Activated gamma-delta T cell treated with Interleukin-2 at 50 U/mL for 16 hours (primary cell): ENCODE data around the gene SRRM2.

Experiments
- DNase-seq: peaks from one replicate; pipeline ENCODE4 v3.0.0-alpha.2; 2020

SRRM2 gene

DNA sequence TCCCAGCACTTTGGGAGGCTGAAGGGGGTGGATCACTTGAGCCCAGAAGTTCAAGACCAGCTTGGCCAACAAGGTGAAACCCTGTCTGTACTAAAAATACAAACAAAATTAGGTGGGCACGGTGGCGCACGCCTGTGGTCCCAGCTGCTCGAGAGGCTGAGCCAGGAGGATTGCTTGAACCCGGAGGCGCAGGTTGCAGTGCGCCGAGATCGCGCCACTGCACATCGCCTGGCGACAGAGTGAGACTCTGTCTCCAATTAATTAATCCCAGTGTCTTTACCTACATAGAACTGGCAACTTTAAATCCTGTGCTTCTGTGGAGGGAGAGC lies 26.2 kb downstream of the SRRM2 start:
- no peak for DNase-seq

DNA sequence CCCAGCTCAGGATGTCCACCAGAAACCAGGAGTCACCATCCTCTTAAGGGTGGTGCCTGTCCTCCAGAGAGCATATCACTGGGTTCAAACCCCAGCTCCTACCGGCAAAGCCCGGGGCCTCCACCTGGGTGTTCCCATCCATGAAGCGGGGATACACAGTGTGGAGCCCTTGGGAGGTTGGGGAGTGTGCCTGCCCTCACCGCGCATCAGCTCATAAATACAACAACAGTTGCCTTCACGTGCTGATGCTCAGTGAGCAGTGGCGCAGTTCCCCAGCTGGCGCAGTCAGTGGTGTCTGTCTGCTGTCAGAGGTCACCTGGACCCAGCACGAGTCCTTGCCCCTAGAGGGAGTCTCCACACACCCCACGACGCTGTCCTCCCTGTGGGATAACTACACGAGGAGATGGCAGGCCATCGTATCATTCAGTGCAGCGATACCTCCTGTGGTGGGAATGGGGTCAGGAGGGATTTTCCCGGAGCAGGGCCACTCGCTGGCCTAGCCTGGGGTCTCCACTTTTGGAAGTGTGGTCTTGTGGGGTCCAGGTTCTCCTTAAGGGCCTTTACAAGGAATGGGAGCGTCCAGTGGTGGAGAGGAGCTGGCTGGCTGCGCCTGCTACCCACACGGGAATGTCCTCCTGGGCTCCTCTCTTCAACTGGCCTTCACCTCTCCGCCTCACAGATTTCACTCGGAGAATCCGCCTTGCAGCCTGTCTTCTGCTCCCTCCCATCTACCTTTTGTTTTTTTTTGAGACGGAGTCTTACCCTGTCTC lies 26.9 kb downstream of the SRRM2 start:
- no peak for DNase-seq

DNA sequence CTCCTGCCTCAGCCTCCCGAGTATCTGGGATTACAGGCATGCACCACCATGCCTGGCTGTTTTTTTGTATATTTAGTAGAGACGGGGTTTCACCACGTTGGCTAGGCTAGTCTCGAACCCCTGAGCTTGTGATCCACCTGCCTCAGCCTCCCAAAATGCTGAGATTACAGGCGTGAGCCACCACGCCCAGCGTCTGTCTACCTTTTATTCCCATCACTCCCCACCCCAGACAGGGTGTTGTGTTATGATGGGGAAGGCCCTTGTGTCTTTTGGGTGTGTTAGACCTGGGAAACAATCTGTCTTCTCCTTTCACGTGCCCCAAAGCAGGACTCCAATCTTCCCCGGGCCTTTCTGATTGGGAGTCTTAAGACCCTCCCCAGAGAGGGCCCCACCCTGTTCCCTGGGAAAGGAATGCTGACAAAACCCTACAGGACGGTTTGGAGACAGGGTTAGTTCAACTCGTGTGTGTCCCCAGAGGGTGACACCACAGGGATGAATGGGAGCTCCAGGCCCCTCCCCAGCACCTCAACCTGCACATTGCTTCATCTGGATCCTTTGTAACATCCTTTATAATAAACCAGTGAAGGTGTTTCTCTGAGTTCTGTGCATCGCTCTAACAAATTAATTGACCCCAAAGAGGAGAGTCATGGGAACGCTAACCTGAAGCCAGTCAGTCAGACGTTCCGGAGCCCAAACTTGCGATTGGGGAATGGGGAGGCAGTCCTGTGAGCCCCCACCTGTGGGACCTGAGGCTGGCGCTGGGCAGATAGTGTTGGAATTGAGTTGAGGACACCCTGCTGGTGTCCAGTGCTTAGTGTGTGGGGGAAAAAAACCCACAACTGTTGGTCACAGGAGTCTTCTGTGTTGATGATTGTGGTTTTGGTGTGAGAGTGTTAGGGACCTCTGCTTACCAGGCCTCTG lies 27.8 kb downstream of the SRRM2 start:
- no peak for DNase-seq

DNA sequence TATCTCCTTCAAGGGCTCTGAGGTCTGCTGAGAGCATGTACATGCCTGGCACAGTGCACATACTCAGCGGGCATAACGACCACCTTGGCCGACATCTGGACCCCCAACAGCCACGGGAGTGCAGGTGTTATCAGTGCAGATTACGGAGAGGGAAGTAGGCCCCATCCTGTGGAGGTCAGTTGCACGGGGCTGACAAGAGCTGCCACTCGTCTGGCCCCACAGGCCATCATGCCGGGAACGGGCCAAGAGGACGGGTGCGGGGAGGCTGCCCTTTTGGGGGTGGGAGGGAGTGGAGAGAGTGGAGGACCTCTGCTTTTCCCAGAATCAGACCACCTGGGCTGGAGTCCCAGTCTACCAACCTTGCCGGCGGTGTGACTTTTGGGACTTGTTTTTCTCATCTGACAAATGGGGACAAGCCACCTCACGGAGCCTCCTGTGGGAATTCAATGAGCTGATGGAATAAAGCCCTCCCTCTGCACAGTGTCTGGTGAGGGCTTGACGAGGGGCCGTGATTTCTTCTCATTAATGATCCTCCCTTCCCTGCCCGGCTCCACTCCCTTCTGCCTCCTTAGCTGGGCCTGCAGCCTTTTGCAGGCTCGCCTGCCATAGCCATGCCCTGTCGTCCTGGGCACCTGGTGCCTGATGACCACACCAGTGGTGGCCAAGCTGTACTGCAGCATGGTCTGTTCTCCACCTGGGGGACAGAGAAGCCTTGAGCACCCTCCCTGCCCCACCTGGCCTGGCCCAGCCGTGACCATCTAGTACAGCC lies 30.3 kb downstream of the SRRM2 start:
- DNase-seq, result no peak

DNA sequence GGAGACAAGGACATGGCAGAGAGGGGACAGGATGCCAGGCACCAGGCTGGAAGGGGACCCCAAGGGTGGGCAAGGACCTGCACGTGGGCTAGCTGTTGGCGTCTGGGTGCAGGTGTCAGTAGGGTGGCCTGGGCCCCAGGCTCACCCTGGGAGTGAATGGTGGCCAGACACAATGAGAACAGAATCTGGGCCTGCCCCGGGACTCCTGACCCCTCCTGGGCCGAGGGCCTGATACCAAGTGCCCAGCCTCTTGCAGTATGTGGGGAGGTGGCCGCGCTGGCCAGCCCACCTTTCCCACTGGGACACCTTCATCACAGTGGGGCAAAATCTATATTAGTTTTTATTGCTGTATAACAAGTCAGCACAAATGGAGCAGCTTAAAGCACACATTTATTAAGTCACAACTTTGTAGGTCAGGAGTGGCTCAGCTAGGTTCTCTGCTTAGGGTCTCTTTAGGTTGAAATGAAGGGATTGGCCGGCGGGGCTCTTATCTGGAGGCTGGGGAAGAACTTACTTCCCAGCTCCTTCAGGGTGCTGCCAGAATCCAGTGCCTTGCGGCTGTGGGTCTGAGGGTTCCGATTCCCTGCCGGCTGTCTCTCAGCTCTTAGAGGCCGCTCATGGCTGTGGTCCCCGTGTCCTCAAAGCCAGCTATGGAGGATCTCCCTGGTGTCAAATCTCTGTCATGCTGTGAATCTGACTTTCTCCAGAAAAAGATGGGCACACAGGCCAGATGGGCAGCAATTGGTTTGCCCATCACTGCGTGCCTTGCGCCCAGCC lies 31.3 kb downstream of the SRRM2 start:
- DNase-seq, result no peak

DNA sequence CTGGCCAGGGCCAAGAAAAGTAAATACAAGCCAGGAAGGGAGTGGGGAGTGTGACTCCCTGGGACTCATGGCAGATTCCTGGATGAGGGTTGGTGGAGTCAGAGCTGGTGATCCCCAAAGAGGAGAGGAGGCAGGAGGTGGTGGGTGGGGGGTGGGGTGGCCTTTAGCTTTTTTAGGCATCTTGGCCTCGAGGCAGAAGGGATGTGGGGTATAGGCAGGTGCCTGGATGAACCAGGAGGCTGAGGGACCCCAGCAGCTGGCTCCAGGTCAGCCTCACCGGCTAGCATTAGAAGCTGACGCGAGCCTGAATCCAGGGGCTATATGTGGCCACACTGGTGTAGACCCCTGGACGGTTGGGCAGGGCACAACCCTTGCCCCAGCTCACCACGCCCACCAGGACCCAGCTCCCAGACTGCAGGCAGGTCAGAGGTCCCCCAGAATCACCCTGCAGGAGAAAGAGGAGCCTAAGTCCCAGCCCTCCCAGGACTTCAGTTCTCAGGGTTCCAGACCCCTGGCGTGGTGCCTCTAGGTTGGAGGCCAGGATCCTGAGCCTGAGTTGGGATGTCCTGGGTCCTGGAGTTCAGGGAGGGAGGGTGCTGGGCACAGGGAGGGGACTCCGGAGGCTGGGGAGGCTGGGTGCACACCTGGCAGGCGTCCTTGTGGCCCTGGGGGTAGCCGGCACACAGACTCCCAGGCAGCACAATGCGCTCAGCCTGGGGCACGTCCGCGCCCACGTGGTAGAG lies 32.1 kb downstream of the SRRM2 start:
- no peak for DNase-seq

DNA sequence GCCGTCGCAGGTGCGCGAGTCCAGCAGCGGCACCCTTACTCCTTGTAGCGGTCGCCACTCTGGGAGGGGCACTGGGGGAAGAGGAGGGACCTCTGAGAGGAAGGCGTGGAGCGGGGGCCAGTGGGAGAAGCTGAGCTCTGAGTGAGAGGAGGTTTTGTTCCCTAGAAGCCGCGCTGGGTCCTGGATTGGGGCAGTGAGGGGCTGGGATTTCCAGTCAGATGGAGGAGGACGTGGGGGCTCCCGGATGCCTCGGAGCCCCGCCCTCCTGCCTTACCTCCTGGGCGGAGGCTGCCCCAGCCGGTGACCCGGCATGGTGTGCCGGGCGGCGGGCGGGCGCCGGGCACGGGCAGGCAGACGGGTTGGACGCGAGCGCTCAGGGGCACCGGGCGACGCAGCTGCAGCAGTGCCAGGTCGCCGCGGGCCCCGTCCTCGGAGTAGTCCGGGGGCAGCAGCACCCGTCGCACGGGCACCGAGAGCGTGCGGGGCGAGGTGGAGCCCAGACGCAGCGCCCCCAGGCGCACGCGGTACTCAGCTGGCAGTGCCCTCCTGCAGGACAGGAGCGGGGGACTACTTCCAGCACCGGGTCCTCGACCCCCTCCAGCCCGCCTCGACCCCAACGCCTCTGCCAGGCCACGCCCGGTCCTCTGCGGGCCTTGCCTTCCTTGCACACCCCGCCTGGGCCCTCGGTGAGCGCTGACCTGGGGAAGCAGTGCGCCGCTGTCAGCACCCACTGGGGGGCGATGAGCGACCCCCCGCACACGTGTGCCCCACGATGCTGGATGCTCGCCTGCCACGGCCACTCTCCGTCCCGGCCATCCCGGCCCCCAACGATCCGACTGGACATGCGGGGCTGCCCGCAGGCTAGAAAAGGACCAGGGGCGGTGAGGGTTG lies 32.9 kb downstream of the SRRM2 start:
- DNase-seq, result peak; percentile 29

DNA sequence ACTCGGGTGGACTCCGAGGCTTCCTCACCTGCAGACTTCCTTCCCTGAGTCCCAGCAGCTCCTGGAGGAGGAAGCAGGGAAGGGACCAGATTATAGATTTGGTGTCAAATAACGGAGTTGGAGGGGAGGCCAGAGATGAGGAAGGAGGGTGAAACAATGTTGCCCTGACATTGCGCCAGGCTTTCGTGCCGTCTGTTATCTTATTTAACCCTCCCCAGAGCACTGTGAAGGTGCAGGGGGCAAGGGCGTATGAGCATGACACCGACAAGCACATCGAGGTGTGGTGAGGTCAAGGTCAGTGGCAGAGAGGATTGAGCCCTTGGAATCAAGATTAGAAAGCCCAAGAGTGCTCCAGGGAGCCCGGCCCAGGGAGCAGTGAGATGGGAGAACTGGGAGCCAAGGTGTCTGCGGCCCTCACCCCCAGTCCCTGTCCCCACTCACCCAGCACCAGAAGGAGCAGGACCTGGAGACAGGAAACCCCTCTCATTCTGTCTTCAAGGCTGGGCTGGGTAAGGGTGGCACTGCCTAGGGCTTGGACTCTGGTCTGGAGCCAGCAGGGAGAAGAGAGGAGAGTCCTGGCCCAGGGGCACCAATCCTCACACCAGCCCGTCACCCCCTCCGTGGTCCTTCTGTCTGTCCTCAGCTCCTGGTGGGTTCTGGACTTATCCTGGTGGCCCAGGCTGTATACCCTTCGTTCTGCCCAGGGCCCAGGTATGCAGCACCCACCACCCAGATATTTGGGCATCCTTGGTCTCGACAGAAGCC lies 33.8 kb downstream of the SRRM2 start:
- DNase-seq, result no peak

DNA sequence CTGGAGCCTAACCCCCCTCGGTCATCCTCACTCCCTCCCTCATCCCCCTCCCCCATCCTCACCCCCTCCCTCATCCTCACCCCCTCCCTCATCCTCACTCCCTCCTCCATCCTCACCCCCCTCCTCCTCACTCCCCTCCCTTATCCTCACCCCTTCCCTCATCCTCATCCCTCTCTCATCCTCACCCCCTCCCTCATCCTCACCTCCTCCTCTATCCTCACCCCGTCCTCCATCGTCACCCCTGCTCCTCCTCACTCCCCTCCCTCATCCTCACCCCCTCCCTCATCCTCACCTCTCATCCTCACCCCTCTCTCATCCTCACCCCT lies 34.4 kb downstream of the SRRM2 start:
- no peak for DNase-seq

DNA sequence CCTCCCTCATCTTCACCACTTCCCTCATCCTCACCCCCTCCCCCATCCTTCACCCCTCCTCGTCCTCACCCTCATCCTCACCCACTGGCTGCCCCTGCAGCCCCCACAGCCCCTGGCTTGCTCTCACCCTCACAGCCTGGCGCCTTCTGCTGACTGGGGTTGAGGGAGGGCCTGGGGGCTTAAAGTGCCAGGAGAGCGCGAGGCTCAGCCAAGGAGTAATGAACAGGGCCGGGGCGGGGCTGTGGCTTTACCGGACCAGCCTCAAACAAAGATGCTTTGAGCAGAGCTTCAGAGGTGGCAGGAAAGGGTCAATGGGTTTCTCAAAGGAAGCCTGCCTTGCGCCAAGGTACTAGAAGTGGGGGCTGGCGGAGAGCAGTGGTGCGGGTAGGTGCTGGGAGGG lies 35.0 kb downstream of the SRRM2 start, which contains the start of gene PRSS33:
PRSS33 (minus strand) TSS at position 155 of the 400 bp plus-strand sequence. CDS start 1,013 bp downstream, outside the sequence.
- DNase-seq, result no peak

DNA sequence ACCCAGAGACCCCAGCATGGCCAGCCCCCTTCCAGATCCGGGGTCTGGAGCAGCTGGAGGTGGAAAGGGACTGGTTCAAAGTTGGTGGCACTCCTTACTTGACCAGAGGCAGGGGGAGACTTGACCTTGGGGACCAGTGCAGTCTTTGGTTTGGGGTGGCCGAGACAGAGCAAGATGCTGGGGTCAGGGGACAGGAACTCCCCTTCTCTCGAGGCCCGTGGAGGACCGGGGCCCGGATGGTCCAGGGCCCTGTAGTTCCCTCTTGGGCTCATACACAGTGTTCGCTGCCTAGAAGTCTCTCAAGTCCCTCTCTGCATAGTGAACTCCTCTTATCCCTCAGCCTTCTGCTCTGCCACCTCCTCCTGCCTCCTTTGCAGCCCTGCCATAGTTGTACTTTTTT lies 35.5 kb downstream of the SRRM2 start:
- no peak for DNase-seq

DNA sequence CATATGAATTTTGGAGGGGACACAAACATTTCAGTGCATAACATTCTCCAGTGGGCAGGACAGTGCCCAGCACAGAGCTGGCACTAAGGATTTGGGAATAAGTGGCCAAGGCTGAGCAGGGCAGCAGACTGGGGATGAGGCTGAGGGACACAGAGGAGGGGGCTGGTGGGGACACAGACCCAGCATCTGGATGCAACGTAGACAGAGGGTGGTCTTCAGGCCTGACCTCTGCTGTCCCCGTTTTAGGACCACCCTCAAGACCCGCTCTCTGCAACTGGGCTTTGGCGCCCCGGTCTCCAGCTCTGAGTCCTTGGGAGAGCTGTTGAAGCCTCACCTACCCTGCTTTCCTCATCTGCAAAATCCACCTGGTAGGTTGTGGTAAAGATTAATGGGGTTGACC lies 38.2 kb downstream of the SRRM2 start:
- DNase-seq, result no peak

DNA sequence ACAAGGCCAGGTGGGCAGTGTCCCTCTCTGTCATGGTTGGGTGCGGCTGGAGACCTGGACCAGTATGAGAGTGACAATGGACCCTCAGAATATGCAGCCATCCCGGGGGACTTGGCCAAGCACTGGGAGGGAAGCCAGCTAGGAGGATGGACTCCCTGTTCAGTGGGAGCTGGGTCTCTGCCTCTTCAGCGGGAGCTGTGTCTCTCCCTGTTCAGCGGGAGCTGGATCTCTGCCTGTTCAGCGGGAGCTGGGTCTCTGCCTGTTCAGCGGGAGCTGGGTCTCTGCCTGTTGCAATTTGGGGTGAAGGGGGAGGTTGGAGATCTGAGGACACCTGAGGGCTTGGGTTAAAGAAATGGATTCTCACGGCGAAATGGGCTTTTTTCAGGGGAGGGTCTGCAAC lies 38.7 kb downstream of the SRRM2 start:
- no peak for DNase-seq

DNA sequence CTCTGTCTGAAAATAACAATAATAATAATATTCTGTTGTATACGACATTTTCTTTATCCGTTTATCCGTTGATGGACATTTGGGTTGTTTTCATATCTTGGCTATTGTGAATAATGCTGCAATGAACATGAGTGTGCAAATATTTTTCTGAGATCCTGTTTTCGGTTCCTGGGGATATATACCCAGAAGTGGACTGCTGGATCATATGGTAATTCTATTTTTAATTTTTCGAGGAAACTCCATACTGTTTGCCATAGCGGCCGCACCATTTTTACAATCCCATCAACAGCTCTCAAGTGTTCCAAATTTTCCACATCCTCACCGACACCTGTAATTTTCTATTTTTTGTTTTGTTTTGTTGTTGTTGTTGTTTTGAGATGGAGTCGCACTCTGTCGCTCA lies 40.5 kb downstream of the SRRM2 start:
- DNase-seq, result no peak

DNA sequence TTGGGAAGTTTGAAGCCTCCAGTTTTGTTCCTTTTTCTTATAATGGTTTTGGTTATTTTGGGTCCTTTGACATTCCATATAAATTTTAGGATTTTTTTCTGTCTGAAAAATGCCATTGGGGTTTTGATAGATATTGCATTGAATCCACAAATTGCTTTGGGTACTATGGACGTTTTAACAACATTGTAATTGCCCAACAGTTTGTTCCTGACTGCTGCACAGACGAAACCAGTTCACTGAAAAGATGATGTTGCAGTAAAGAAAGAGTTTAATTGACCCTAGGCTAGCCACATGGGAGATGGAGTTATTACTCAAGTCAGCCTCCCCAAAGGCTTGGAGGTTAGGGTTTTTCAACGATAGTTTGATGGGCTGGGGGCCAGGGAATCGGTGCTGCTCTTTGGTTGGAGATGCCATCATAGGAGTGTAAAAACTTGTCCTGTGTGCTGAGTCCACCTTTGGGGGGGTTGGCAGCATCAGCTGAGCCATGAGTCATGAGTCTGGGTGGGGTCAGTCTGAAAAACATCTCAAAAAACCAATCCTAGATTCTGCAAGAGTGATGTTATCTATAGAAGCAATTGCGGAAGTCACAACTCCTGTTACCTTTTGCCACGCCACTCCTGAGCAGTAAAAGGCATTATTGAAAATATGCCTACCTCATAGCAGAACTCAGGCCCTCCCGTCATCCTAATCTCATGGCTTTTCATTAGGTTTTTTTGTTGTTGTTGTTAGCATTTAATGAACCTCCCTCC lies 43.1 kb downstream of the SRRM2 start:
- DNase-seq, result no peak

DNA sequence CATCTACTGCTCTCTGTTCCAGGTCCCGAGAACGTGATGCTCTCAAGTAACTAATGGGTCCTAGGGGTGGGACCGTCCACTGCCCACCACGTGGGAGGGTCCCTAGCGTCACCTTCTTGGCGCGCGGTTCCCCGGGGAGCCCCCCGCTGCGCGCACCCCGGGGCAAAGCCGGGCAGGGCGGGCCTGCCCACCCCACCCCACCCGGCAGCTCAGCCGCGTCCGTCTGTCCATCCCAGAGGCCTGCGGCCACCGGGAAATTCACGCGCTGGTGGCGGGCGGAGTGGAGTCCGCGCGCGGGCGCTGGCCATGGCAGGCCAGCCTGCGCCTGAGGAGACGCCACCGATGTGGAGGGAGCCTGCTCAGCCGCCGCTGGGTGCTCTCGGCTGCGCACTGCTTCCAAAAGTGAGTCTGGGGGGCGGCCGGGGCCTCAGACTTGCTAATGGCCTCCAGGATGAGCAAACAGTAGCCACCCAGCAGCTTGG lies 46.3 kb downstream of the SRRM2 start:
- no peak for DNase-seq

DNA sequence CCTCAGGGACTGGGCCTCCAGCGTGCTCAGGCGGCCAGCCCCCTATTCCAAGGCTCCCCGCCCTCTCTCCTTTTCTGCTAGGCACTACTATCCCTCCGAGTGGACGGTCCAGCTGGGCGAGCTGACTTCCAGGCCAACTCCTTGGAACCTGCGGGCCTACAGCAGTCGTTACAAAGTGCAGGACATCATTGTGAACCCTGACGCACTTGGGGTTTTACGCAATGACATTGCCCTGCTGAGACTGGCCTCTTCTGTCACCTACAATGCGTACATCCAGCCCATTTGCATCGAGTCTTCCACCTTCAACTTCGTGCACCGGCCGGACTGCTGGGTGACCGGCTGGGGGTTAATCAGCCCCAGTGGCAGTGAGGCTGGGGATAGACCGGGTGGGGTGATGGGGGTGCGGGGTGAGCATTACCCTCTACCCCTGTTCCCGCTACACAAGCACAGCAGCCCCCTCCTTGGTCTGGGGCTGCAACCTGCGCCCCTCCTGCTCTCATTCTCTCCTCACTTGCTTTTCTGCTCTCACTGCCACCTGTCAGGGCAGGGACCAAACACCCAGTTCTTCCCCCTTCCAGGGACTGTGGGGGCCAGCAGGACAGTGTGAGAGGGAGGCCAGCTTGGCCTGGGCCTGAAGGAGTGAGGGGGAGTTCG lies 46.9 kb downstream of the SRRM2 start:
- no peak for DNase-seq

DNA sequence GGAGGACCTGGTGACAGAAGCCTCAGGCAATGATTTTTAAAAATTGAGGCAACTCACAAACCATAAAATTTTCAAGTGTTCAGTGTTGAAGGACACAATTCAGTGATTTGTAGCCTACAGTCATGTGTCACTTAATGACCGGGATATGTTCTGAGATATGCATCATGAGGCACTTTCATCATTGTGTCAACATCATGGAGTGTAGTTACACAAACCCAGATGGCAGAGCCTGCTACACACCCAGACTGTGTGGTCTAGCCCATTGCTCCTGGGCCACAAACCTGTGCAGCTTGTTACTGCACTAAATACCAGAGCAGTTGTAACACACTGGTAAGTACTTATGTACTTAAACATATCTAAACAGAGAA lies 47.4 kb downstream of the SRRM2 start:
- no peak for DNase-seq
